GM18526 (cell line): ENCODE results near the gene LONRF2.

Experiments
- POLR2A ChIP-seq: IDR thresholded peaks from 3 replicates; pipeline ENCODE4 v1.6.1; 2011; ENCODE audit not compliant: insufficient read length; ENCODE audit errors: extremely low read depth

LONRF2 gene

DNA sequence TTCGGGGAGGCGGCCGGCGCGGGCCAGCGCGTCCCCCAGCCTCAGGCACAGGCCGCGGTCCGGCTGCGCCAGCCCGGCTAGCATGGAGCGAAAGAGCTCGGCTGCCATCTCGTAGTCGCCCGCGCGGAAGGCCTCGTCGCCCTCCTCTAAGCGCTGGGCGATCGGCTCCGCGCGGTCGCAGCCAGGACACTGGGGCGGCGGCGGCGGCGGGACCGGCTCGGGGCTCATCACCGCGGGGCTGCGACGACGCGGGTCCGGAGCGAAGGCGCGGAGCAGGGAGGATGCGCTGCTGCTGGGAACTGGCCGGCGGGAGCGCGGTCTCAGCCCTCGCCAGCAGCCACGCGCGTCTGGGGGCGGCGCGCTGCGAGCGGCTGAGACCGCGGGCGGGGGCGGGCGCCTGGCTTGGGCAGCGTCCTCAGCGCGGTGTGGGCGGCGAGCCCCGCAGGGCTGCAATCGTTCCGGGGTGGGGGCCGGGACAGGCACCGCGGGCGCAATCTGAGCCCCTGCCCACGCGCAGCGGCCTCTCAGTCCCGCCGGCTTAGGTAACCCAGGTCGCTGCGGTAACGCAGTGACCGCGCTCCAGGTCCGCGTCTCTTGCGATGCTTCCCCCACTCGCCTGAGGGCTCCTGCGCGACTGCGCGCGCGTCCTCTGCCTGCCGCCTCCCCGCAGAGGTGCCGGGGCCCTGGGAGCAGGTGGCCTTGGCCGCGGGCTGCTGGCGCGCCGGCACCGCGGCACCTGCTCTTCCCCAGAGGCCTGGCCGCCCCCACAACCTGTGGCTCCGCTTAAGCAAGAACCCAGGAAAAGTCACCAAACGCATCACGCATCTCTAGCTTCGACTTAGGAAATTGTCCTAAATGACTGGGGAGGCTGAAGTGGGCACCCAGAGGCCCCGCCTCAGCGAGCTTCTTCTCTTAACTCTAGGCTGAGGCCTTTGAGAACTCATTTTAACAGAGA lies at the start of gene LONRF2:
TSS of gene LONRF2 (minus strand) at position 636 of the 955 bp plus-strand sequence. CDS start at position 228, 408 bp downstream.
- no peak for TF ChIP-seq POLR2A

DNA sequence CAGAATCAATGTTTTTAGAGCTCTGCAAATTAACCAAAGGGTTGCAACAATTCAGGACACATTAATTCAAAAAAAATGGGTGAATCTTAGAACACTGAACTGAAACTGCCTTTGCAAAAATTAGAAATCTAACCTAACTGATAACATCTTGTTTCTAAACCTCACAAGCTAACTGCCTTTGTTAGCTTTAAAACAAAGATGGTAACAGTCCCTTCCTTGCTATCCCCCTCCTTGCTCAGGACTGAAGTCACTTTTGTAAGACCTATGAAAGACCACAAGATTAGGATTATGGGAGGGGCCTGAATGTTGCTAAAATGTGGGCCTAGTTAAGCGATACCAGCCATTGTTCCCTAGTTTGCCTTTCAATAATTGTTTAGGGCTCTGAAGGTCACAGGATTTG lies 44.9 kb upstream of the LONRF2 start:
- TF ChIP-seq POLR2A: no peak

DNA sequence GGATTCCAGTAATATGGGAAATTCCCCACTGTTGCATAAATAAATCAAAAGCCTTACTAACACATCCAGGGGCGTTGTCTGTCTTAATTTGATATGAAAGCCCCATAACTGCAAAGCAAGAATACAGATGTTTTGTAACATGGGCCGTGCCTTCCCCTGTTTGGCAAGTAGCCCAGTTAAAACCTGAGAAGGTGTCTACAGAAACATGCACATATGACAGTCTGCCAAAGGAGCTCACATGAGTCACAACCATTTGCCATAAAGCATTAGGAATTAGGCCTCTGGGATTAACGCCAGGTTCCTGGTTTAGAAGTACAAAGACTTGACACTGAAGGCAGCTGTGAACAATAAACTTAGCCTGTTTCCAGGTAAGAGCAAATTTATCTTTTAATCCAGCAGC lies 43.1 kb upstream of the LONRF2 start:
- no peak for TF ChIP-seq POLR2A

DNA sequence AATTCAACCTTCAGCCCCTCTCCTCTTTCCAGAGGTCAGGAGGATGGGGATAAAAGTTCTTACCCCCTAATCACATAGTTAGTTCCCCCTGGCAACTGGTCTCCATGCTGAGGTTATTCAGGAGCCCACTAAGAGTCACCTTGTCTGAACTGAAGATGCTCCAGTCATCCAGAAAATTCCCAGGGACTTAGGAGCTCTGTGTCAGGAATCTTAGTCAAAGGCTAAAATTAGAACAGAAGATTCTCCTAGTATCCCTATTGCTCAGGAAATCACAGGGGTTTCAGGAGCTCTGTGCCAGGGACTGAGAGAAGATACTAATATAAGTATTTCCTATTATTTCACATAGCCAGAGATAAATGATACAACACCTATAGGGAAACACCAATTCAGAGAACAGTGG lies 37.3 kb upstream of the LONRF2 start:
- no peak for TF ChIP-seq POLR2A

DNA sequence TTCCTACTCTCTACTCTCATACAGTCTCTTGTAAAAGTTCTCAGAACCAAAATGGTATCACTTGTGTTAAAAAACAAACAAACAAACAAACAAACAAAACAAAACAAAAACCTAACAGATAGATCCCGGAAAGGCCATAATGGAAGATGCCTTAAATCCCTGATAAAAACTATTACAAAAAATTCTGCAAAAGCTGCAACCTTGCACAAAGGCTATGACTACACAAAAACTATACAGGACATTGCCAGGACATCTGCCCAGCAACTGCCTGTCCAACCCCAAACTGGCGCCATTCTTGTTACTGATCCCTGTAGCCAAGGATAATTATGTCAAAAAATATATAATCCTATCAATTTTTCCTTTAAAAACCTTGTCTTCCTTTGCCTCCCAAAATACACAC lies 36.3 kb upstream of the LONRF2 start:
- no peak for TF ChIP-seq POLR2A

DNA sequence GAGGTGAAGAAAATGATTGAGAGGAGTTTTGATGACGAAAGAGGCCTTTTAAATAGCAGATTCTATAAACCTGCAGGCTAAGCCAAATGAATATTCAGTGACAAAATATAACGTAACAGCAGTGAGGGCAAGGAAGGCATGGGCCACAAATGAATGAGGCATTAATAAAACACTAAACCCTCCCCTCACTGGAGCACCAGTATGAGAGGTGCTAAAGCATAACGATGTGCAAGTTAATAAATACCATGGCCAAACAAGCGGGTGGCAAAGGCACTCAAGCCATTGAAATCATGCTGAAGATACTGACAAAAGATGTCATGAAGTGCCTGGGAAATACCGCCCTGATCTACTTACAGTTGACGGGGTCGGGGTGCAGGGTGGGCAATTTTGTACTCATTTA lies 30.2 kb upstream of the LONRF2 start:
- TF ChIP-seq POLR2A: no peak

DNA sequence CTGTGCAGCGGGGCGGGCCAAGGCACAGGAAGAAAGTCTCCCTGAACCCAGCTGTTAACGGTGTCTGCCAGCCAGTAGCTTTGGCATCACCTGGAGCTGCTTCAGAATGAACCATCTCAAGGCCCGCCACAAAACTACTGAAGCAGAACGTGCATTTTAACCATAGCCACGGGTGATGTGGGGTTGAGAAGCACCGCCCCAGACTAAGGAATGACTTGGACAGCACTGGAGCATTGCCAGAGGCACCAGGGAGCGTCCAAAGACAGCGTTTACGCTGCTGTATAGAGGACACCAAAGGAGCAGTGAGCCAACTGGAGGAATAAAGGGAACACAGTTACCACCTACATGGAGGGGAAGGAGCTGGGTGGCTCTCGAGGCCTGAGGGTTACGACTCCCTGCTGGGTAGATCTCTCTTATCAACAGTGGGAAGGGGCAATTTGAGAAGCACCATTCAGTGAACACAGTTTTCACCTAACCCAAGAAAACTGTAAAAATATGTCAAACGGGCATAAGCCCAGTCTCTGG lies 28.4 kb upstream of the LONRF2 start:
- no peak for TF ChIP-seq POLR2A

DNA sequence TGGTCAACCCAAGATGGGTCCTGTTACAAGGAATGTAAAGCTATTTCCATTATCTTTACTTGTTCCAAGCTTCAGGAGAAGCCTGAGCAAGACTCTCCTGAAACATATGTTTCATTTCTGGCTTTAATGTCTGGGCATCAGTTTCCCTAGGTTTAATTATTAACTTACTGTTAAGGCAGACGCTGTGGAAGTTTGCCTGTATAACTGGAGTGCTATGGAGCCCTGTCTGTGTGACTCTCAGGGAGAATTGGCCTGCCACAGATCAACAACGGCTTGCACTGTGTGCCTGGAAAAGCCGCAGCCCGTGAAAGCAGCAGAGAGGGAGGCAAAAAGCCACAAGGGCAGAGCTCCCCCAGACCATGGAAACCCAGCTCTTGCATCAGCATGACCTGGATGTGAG lies 22.1 kb upstream of the LONRF2 start:
- TF ChIP-seq POLR2A: no peak

DNA sequence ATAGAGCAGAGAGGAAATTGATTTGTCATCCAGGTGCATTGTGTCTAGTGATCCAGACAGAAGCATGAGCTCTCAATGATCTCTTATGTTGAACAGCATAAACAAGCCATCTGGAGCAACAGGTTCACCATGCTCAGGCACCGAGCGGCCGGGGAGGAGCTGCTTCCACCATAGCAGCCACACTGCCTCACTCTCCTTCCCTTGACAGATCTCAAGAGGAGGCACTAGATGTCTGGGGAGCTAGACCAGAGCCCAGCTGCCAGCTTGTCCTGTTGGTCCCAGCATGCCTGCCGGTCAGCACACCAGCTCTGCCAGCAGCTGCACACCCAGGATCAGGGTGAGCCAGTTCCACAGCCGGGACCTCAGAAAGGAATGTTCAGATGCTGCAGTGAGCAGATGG lies 17.5 kb upstream of the LONRF2 start:
- TF ChIP-seq POLR2A: no peak

DNA sequence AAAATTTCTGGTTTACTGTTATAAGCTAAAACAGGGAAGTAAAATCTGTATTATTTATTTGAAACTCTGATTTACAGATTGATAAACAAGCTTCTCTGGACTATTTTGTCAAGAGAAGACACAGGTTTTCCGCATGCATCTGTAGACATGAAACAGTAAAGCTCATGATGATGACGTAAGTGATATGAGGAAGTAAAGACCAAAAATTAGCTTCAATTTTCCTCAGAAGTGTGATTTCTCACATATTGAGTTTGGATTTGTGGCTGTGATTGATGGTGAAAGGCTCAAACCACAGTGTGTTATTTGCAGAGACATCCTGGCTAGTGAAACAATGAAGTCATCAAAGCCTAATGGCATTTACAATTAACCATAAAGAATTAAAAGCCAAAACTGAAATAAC lies 12.6 kb upstream of the LONRF2 start:
- TF ChIP-seq POLR2A: no peak

DNA sequence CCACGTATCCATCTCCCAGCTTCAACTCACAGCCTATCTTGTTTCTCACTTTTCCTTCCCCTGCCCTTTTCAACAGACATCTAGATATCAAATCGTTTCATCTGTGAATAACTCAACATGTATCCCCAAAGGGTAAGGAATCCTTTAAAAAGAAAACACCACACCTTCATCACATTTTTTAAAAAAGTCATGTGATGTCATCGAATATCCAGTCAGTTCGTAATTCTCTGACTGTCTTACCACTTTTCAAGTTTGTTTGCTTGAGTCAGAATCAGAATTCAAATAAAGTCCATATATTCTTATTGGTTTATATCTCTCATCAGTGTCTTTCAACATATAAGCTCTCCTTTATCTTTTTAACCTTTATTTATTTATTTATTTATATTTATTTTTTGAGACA lies 5.4 kb upstream of the LONRF2 start:
- no peak for TF ChIP-seq POLR2A

DNA sequence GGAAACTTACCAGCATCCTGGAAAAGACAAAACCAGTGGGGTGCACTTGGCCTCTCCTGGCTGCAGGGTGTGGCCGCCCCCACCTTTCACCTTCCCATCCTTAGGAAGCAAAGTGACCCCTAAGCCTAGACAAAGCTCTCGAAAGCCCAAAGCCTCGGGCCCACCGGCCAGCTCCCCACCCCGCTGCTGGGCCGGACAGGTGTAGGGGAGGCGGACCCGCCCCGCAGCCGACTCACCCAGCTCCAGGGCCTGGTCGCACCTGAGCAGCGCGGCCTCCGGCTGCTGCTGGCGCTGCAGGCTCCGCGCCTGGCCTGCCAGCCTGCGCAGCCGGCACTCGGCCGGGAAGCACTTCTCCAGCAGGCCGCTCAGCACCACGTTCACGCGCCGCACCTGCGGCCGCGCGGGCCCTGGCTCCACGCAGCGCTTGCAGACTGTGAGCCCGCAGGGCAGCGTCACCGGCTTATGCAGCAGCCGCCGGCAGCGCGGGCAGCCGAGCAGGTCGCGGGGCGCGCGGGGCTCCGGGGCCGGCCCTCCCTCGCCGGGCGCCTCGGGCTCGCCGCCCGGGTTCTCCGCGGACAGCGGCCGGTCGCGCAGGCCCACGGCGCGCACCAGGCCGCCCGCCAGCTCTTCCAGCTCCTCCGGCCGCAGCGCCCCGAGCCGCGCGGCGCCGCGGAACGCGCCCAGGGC lies 979 bp downstream of the LONRF2 start:
- TF ChIP-seq POLR2A: no peak

DNA sequence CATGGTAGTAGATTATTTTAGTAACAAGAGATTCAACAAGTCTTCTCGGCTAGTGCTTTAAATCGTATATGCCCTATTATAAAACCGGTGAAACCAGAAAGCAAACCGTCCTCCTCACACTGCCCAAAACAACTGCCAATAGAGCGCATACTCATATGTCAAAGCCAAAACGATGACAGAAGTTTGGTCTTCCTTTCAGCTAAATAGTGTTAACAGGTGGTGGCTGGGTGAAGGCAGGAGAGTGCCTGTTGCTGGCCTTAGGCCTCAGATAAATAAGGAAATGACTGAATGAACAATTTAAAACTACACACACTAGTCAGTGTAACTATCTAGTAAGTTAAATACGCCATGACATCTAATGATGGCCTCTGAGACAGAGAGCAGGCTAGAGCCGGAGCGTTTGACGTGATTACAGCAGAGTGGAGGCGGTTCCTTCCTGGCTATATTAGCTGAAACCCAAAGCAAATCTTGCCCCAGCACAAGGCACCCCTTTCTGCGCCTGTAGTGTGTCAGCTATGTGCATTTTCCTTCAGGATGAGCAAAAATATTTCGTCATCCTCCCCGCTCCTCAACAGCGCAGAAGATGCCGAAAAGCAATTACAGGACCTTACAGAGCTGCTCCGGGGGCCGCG lies 1.6 kb downstream of the LONRF2 start:
- no peak for TF ChIP-seq POLR2A

DNA sequence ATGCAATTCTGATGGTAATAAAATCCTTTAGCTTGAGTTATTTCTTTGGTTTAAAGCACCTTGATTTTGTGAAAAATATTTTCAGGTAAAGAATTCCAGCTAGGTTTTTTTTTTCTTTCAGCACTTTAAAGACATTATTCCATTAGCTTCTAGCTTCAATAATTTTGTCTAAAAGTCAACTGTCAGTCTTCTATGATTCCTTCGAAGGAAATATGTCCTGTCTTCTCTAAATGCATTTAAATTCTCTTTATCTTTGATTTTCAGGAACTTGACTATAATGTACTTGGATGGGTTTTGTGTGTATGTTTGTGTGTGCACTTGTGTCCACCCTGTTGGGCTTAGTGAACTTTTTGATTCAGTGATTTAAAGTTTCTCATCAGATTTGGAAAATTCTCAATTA lies 4.7 kb downstream of the LONRF2 start:
- TF ChIP-seq POLR2A: no peak

DNA sequence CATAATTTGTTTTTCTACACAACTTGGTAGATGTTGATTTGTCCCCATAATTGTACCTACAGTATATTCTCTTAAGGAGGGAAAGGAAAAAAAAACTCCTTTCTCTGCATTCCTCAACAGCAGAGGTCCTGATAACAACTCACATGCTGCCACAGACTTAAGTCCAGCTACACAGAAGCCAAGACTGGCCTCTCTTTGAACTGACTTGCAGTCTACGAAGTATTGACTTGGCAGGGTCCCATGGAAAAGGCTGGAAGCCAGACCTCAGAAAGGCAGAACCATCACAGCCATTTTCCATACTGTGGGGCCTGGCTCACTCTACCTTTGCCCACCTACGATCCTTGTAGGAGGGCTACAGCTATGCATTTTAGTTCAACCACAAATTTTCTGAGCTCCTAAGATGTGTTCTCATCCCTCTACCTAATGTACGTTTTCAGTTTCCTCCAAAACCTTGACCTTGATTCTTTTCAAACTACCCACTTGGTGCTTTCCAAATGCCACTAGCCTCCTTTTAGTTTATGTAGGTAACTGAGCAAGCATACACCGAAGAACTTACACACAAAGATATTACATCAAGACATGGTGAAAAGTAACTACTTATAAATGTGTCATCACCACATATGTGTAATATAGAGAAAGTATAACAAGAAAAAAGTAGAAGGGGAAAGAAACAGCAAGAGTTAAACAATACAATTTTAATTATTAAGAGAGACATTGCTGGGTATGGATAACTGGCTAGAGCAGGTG lies 12.2 kb downstream of the LONRF2 start:
- TF ChIP-seq POLR2A: no peak
